GM19240 (cell line): ENCODE data around the gene LRRC3.

Experiments used
- DNase-seq: peaks from one replicate; pipeline ENCODE4 v3.0.0; 2011; ENCODE audit warnings: low spot score; ENCODE audit not compliant: insufficient read length

LRRC3 gene

DNA sequence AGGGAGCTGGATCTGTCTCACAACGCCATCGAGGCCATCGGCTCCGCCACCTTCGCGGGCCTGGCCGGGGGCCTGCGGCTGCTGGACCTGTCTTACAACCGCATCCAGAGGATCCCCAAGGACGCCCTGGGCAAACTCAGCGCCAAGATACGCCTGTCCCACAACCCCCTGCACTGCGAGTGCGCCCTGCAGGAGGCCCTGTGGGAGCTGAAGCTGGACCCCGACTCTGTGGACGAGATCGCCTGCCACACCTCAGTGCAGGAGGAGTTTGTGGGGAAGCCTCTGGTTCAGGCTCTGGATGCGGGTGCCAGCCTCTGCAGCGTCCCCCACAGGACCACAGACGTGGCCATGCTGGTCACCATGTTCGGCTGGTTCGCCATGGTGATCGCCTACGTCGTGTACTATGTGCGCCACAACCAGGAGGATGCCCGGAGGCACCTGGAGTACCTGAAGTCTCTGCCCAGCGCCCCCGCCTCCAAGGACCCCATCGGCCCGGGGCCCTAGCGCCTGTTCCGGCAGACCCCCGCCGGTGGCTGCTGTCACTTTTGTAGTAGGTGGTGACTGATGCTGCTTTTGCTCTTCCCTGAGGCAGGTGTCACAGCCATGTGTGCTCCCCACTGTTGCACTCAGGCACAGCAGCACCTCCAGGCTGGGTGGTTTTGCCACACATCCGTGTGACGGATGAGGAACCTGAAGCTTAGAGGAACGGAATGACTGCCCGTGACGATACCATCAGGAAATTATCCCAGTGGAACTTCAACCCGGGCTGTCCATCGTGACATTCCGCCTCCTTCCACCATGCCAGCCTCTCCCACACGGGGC lies 1.8 kb downstream of the LRRC3 start:
- no peak for DNase-seq

GRCh38 chr21:44458971-44459711 lies 3.8 kb downstream of the LRRC3 start:
- DNase-seq, result no peak

DNA sequence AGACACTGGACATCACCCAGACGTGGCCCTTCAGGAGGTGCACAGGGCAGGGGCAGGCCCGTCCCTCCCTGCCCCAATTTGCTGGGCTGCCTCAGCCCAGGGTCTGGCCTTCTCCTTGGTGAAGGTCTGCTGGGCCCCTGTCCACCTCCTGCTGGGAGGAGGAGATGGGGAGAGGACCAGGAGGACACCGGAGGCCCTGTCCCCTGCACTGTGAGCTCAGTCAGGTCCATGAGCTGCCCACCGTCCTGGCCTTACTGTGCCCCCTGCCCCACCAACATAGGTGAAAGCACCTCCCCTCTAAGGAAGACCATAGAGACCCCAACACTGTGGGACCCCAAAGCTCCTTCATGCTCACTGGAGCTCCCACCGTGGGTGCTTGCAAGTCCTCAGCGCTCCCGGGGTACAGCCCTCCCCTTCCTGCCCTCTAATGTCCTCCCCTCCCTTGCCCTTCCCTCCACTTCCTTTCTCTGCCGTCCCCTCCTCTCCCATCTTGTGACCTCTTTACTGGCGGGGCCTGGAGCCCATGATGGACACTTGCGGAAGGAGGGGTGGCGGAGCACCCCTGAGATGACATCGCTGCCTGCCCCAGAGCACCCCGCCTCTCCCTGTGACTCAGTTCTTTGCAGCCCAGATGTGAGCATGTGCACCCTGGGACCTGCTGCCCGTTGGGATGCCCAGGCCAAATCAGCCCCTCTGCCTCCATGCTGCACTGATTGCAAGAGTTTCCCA lies 4.6 kb downstream of the LRRC3 start:
- DNase-seq, result no peak

- DNase-seq, result no peak
These were observed 5.1 kb downstream of the LRRC3 start for GRCh38 chr21:44460441-44460755.

DNA sequence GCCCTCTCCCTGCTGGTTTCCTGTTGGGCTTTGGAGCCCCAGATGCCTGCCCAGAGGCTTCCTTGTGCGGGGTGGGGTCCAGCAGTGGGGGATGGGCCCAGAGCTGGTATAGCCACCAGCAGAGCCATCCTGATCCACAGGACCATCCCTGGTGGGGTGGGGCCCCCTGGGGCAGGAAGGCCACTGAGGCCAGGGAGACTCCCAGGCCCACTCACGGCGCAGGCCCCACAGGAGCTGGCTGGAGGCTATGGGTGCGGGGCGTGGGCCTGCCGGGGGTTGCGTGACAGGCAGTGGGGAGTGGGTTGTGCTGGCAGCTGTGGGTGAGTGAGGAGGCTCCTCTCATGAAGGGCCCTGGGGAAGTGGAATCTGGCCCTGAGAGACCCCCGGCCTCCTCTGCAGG lies 5.7 kb downstream of the LRRC3 start:
- DNase-seq, result no peak

- DNase-seq, result no peak
These were observed 6.2 kb downstream of the LRRC3 start for GRCh38 chr21:44461464-44462001.

GRCh38 chr21:44462086-44462833 lies 7.0 kb downstream of the LRRC3 start:
- DNase-seq, result no peak

DNA sequence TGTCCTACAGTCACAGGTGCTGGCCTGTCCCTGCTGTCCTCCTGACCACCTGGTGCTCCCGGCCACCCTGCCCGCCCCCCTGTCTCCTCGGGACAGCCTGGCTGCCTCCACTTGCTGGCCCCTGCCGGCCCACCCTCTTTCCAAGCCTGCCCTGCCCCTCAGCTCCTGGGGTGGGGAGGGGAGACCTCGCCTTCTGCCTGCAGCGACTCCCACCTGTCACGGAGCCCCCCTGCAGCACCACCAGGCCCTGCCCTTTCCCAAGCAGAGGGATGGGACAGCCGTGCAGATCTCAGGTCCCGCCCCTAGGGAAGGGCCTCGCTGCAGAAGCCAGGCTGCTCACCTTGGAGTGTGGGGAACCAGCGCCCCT lies 7.5 kb downstream of the LRRC3 start:
- DNase-seq, result no peak

GRCh38 chr21:44463724-44464123 lies 8.4 kb downstream of the LRRC3 start:
- DNase-seq, result no peak

- DNase-seq, result no peak
These were observed 9.0 kb downstream of the LRRC3 start for GRCh38 chr21:44464351-44464750.

DNA sequence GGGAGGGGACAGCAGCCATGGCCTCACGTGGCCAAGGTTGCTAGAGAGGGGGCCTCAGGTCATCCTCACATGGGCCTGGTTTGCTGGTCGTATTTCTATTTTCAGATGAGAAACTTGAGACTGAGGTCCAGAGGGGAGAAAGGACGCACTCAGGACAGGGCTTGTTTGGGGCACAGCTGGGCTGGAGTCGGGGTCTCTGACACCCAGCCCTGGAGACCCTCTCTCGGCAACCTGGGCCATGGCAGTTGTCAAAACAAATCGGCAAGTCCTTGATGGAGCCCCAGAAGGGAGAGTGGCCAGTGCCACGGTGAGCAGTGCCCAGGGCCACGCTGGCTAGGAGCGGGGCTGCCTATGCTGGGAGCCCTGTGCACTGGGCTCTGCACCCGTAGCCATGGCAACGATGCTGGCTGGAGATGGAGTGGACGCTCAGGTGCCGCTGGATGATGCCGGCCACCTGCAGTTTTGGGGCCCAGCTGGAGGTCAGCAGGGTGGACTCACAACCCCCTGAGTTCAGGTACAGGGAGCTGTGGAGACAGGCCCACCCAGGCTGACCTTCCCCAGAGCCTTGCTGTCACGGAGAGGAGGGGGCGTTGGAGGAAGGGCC lies 11.1 kb downstream of the LRRC3 start:
- no peak for DNase-seq

DNA sequence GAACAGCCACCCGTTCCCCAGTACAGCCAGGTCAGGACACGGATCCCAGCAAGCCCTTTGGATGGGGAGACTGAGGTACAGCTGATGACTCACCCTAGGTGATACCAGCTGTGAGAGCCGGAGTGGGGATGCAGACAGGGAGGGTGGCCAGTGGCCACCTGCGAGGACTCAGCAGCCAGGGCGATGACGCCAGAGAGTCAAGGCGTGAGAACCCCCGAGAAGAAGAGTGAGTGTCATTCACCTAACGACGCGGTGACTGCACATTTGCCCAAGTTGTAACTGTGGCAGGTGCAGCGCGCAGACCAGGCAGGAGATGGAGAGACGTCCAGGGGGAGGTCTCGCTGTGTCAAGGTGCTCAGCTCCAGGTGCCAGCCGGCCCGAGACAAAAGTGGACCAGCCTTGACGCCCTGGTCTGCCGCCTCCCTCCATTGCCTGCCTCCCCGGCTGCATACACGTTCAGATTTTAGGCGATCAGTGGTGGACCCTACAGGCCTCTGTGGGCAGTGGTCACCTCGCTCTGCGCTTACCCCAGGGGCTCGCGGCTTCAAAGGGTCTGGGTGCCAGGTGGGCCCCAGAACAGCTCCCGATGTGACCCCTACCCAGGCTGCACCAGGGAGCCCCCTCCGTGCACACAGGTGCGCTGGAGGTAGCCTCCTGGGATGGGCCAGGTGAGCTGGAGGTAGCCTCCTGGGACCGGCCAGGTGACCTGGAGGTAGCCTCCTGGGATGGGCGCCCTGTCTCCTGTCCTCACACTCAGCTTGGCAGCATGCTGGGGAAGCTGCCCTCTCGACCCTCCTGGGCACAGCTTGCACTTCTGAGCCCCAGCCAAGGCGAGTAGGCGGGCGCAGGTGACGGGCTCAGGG lies 11.9 kb downstream of the LRRC3 start:
- DNase-seq, result no peak

GRCh38 chr21:44467859-44468195 lies 12.5 kb downstream of the LRRC3 start:
- DNase-seq, result no peak

DNA sequence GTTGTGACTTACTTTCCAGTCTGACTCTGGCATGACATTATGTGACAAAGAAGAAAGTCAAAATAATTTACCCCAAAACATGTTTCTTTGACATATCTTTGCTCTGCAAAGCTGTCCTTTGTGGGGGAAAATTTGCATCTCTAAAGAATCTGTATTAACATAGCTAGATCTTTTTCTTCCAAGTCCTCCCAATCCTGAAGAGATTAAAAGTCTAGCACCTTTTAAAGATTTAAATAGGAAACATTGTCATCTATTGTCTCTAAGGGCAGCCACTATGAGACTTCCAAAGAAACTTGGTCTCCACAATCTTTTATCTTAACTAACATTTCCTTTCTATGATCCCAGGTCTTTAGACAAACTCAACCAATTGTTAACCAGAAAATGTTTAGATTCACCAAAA lies 16.0 kb downstream of the LRRC3 start:
- DNase-seq, result no peak

- DNase-seq, result no peak
These were observed 16.7 kb downstream of the LRRC3 start for GRCh38 chr21:44471996-44472395.

DNA sequence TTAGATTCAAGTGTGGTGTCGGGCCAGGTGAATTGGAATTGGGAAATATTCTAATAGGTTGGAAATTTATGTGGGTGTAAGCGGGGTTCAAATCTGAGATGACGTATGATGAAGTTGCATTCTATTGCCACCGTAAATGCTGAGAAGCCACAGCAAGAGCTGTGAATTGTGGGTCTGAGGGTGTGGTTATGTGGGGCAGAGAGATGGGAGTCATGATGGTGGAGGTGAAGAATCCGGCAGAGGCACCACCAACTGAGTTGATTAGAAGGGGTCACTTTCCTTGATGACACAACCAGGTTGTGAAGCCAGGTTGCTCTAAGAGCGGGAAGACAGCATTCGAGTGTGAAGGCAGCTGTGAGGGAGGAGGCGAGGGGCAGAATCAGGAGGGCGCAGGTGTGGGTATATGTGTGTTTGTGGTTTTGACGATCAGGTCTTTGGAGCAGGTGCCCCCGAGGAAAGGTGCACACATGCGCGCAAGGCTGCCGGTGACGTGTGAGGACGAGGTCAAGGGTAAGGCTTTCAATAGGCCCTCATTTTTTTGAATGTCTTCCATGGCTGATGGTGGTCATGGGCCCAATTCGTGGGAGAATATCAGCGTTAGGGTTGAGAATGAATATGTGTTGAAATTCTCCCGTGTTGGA lies 18.7 kb downstream of the LRRC3 start:
- no peak for DNase-seq

DNA sequence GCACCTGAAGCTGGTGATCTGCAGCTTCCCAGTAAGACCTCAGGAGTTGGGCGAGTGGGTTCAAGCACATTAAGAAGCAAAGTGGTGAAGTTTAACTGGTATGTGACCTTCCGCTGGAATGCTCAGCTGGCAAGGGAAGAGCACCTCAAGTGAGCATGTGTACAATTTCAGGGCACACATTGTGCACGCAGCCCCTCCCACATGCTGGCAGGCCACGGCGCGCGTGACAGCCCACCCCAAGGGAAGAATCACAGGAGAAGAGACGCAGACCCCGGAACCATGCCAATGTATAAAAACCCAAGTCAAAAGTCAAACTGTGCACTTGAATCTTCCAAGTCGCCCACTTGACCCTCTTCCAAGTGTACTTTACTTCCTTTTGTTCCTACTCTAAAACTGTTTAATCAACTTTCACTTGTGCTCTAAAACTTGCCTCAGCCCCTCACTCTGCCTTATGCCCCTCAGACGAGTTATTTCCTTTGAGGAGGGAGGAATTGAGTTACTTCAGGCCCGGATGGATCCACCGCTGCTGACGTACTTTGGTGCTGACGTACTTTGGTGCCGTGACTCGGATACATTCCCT lies 20.0 kb downstream of the LRRC3 start:
- DNase-seq, result no peak

DNA sequence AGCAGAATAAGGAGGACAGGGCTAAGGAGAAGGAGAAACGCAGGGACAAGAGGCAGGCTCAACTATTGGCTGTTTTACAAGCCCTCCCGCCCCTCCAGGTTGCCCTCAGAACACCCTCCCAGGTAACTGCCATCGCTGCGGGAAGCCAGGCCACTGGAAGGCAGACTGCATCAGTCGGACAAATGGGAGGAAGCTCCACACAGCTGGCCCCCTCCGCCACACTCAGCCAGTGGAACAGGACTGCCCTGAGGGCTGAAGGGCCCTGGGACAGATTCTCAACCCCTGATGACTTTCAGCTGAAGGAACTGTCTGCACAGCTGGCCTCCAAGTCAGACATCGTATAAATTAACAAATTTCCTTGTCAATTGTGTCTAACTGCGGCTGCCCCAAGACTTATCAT lies 21.8 kb downstream of the LRRC3 start:
- no peak for DNase-seq

- no peak for DNase-seq
These were observed 22.4 kb downstream of the LRRC3 start for GRCh38 chr21:44477712-44478111.
